CD4-positive, alpha-beta T cell treated with Interleukin-6 at 100 ng/mL for 8 hours (primary cell): ENCODE measurements around the gene ABCG8.
"Not testable (repeated sequence)": the region's sequence is repeated elsewhere in the genome, so short reads cannot be mapped to it uniquely, and the experiment has no call there.

ENCODE experiments used
- DNase-seq: peaks from one replicate; pipeline ENCODE4 v3.0.0-alpha.2; 2020; ENCODE audit warnings: mixed read lengths, low spot score

The ABCG8 gene

DNA sequence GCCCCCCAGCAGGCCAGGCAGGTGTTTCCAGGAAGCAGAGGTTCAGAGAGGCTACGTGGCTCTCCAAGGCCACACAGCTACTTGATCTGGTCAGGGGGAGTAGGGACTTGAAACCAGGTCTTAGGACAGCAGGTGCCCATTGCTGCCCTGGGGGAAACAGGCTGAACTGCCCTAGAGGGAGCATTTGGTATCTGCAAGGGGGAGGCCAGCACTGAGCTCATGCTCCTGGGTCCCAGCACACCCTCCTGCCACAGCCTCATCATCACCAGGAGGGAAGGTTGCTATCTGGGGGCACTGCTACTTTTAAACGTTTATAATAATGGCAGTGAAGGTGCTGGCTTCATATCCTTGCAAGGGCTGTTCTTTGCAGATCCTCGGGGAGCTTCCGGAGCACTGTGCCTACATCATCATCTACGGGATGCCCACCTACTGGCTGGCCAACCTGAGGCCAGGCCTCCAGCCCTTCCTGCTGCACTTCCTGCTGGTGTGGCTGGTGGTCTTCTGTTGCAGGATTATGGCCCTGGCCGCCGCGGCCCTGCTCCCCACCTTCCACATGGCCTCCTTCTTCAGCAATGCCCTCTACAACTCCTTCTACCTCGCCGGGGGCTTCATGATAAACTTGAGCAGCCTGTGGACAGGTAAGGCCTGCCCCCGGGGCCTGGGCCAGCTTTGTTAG, 36.1 kb downstream of the ABCG8 start:
- no peak for DNase-seq

- DNase-seq: peak; percentile 40
These were observed 39.2 kb downstream of the ABCG8 start for GRCh38 chr2:43877782-43878464.

- DNase-seq: no peak
These were observed 40.5 kb downstream of the ABCG8 start for GRCh38 chr2:43879261-43879660.

GRCh38 chr2:43880471-43880870, 41.7 kb downstream of the ABCG8 start:
- no peak for DNase-seq

DNA sequence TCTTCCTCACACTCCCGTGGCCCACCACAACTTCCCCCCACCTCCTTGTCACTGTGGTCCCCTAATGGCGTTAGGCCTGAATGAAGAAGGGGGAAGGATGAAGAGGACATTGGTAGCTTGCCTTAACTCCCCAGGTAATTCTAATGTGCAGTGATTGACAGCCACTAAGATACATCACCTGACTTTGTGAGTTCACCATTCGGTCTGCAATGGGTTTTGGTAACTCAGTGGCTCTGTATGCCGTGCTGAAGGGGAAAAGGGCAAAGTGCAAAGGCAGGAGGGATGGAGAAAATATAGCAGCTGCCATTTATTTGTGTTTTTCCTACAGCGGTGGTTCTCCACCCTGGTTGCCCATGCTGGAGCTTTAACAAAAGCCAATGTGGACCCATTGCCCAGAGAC, 42.2 kb downstream of the ABCG8 start:
- no peak for DNase-seq

DNA sequence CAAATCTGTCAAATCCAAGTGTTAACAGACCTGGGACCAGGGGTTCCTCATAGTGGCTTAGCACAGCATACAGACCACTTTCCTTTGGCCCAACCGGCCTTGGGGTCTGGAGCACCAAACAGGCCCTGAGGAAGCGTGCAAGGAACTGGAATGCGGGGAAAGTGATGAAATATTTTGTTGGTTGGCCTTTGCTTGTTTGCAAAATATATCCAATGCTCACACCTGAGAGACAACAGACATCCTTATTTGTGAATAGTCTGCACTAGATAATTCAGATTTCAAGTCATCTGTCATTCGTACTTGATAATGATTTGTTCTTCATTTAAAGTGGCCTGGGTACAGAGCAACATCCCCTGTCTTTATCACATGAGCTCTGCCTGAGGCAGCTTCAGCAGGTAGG, 43.5 kb downstream of the ABCG8 start:
- DNase-seq: no peak

DNA sequence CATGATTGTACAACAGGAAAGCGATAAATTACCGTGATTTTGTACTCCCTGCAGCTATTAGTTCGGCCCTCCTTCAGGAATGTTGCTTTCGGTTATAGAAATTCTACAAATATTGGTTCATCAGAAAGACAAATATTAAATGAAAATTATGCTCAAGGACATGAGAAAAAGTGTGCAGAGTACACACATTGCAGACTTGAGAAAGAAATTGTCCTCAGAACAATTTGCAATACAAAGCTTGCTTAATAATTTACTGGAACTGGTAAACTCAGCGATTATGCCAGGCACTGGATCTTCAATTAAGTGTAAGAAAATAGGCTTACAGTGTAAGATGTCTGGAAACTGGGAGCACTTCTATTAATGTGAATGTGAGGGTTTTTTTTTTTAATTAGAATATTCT, 45.9 kb downstream of the ABCG8 start:
- DNase-seq: no peak

DNA sequence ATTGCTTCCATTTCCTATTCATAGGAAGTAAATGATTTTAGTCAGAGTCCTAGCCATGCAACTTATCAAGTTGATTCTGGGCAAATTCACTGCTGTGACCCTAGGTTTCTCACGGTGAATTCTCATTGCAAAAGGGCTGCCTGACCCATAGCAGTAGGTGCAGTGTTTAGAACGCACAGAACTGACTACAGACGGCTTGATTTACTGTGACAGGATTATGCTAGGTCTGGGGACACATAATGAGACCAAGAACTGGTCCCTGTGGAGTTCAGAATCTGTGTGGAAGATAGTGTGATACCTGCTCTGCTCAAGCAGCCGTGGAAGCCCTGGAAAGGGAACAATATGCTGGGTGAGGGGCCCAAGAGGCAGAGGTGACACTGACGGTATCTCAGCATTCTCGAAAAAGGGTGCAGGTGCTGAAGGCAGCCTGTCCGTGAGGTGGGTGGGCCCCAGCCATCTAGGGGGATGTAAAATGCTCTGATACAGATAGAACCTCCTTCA, 46.4 kb downstream of the ABCG8 start:
- DNase-seq: no peak

- DNase-seq: no peak
These were observed 48.4 kb downstream of the ABCG8 start for GRCh38 chr2:43887176-43887575.

DNA sequence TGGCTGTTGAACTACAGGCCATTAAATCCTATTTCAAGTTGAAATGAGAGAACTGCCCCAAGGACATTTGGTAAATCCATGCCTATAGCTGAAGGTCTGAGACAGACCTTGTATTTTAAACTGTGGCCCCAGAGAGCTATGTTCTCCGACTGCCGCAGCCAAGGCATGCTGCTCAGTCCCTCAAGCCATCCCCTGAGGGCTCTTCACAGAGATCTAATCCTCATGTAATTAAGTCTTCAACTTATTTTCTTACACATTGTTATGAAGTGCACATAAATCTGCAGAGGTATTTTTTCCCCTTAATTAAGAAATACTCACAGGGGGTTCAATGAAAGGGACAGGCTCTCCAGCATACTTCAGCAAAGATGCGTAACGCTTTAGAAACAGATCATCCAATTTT, 50.6 kb downstream of the ABCG8 start:
- DNase-seq: no peak

DNA sequence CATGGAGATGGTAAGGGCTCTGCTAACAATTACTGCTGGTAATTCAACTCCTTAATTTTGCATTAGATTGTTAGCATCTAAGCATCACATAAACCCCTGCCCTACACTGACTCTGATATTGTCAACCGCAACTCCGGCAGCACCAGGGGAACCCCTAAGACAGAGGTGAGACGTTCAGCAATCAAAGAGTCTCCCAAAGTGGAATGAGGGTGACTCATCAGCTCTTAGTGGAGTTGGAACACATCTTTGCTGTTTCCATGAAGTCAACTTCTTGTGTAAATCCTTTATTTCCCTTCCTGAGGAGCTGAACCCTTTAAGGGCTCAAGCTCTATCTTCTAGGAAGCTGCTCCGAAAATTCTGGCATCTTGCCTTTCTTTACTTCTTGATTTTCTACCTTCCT, 52.1 kb downstream of the ABCG8 start:
- DNase-seq: no peak

DNA sequence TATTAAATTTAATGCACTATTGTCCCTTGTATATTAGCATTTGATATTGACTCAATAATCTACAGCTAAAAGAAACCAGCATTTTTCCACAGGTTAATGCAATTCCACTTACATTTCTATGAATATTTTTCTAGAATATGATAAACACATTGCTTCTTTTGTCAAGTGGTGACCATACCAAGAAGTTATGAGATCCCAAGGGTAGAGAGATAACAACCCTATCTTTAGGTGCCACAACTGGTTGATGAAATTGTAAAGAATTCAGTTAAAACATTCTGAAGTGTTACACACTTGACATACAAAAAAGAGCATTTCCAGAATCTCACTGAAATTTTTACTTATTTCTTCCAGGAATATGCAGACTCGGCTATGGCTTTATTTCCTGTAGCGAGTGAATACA, 56.0 kb downstream of the ABCG8 start:
- DNase-seq: no peak

GRCh38 chr2:43896906-43897305, 58.1 kb downstream of the ABCG8 start:
- DNase-seq: no peak

GRCh38 chr2:43897492-43897891, 58.7 kb downstream of the ABCG8 start:
- no peak for DNase-seq

DNA sequence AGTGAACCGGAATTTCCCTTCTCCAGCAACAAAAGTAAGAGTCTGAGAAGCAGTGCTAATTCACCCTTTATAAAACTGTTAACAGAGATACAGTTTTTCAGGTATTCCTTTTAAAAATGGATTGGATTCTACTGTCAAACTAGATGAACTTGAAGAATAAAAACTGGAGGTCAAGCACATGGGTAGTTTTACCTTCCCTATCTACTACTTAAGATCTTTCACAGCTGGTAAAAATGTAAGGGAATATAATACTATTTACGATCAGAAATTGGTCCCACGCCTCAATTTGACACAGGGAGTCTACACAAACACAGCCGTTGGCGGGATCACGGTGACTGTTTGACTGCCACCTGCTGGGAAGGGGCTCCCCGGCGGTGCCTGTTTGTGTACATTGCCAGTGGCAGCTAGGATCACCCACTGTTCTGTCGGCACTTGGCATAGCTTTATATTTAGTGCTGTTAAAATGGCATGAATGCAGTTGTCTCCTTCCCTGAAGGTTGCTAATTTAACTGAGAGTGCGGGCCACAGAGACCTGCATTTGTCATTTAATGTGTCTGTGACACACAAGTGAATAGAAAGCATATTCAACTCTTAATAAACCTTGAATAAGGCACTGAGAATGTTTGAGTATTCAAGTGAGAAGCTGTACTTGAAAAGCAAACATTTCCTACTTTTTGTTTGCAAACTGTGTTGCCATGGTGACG, 59.5 kb downstream of the ABCG8 start:
- DNase-seq: no peak

DNA sequence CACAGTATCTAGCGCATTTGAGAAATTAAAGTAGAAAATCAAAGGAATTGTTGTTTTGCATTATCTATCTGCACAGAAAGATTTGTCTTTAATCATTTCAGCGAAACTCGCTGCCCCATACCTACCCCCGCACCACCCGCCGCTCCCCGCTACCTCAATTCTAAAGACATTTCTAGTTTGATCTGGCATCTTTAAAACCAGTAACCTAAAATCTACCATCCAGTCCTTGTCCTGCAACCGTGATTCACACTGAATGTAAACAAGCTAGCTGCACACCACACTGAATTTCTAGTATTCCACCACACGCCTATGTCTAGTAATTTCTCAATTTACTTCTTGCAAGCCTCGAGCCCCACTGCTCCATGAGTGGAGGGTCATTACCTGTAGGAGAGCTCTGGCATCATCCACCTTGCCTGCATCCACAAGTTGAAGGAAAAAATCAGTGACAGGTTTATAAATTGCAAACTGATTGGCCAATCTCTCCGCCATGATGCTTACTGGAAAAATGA, 60.1 kb downstream of the ABCG8 start:
- DNase-seq: no peak

DNA sequence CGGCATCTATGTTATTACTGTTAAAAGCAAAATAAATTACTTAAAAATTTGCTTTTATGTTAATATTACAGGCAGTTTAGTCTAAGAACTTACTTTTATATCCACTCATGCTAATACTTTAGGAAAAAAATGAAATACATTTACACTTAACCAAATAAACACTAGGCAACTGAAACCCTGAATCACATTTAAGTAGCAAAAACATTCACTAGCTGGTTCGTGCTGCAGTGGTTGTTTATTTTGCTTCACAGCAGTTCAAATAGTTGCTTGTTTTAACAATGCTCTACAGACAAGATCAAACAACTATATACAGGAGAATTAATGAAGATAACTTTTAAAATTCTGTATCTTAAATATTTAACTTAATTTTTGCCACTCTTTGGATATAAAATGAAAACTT, 60.8 kb downstream of the ABCG8 start:
- no peak for DNase-seq

- DNase-seq: no peak
These were observed 66.6 kb downstream of the ABCG8 start for GRCh38 chr2:43905371-43905803.

GRCh38 chr2:43905871-43906270, 67.1 kb downstream of the ABCG8 start:
- no peak for DNase-seq

GRCh38 chr2:43906448-43907109, 67.8 kb downstream of the ABCG8 start:
- no peak for DNase-seq

- DNase-seq: not testable (repeated sequence)
These were observed 72.5 kb downstream of the ABCG8 start for GRCh38 chr2:43911136-43911790.

- DNase-seq: no peak
These were observed 85.7 kb downstream of the ABCG8 start for GRCh38 chr2:43924463-43924862.
